ENCODE data around the gene SYNDIG1. TPM values are rescaled to one million over a fixed set of nuclear protein-coding genes. Genes with fewer than 3 reads are reported as not detected.

Gene SYNDIG1
- total and polyA plus RNA-seq, 4 donors, result 0.20 to 5.0 (median 0.63) TPM

GRCh38 chr20:24678351-24679106 lies 209.1 kb downstream of the SYNDIG1 start:
- no peak overlapping the region for H3K27ac ChIP-seq (ENCODE audit: low read depth in 1 of 2, low read length in 1 of 2)
- H3K4me1 ChIP-seq (ENCODE audit: control insufficient read depth in 5 of 5, insufficient read depth in 5 of 5, low read length in 5 of 5), result no peaks in the 10 kb centered on the region
- no peak overlapping the region for H3K9ac ChIP-seq (ENCODE audit: insufficient read depth in 1 of 2, low read length in 2 of 2)
- no peak overlapping the region for H3K4me3 ChIP-seq
- TF ChIP-seq CTCF (IDR thresholded peaks at IDR 0.05; ENCODE audit: control extremely low read depth, extremely low read depth), result no peak
- H3K27me3 ChIP-seq (ENCODE audit: control insufficient read depth in 3 of 3, insufficient read depth in 3 of 3, low read length in 2 of 3), result peaks cover 0 to 8% (median 0%) of the 10 kb centered on the region in 3 donors
- DNase-seq, result no peak
- peaks cover 0 to 2% (median 0%) of the 10 kb centered on the region in 4 donors for H3K9me3 ChIP-seq (ENCODE audit: control insufficient read depth in 4 of 4, insufficient read depth in 3 of 4, low read length in 3 of 4)
- no peak for ATAC-seq (ENCODE audit: insufficient read depth, low FRiP score)
- WGBS, 2 donors, result 77 to 81% methylated on average over 15 of the region's 15 CpGs
- no peaks in the 10 kb centered on the region for H3K36me3 ChIP-seq (ENCODE audit: control insufficient read depth in 4 of 4, insufficient read depth in 4 of 4, low read length in 4 of 4)

DNA sequence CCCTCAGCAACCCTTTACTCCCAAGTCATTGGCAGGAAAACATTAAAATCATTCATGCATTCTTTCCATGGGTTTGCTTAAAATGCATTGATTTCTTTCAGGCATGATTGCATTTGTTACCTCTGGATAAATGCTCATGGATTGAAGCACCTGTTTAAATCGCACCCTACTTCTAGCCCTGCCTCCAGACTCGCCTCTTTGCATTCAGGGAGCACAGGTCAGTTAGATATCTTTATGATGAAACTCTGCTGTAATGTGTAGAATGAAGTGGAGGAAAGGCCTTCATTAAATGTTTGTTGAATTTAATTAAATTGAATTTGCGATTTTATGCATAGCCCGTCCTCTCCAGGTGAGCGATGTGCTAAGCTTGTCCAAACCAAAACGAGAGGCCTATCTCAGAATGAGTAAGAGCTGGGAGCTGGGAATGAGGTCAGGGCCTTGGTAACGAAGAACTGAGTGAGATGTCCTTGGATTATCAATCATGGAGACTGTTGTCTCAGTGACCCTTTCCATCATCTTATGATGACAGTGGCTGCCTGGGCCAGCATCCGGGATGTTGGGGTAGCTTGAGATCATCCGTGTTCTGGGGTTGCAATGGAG lies 210.1 kb downstream of the SYNDIG1 start:
- WGBS, 2 donors, result 79 to 88% methylated on average over 9 of the region's 9 CpGs
- H3K9me3 ChIP-seq (ENCODE audit: control insufficient read depth in 4 of 4, insufficient read depth in 3 of 4, low read length in 3 of 4), result peaks cover 0 to 2% (median 0%) of the 10 kb centered on the region in 4 donors
- H3K9ac ChIP-seq (ENCODE audit: insufficient read depth in 1 of 2, low read length in 2 of 2), result no peak overlapping the region
- no peak overlapping the region for H3K4me3 ChIP-seq
- H3K27ac ChIP-seq (ENCODE audit: low read depth in 1 of 2, low read length in 1 of 2), result no peak overlapping the region
- no peak for TF ChIP-seq CTCF (IDR thresholded peaks at IDR 0.05; ENCODE audit: control extremely low read depth, extremely low read depth)
- no peaks in the 10 kb centered on the region for H3K4me1 ChIP-seq (ENCODE audit: control insufficient read depth in 5 of 5, insufficient read depth in 5 of 5, low read length in 5 of 5)
- ATAC-seq (ENCODE audit: insufficient read depth, low FRiP score), result no peak
- no peaks in the 10 kb centered on the region for H3K36me3 ChIP-seq (ENCODE audit: control insufficient read depth in 4 of 4, insufficient read depth in 4 of 4, low read length in 4 of 4)
- no peak for DNase-seq
- peaks cover 0 to 11% (median 0%) of the 10 kb centered on the region in 3 donors for H3K27me3 ChIP-seq (ENCODE audit: control insufficient read depth in 3 of 3, insufficient read depth in 3 of 3, low read length in 2 of 3)

GRCh38 chr20:24681634-24682495 lies 212.4 kb downstream of the SYNDIG1 start:
- Histone ChIP-seq H3K4me3 (no peak overlapping the region), H3K27me3 (ENCODE audit: control insufficient read depth in 3 of 3, insufficient read depth in 3 of 3, low read length in 2 of 3) (peaks cover 0 to 8% (median 0%) of the 10 kb centered on the region in 3 donors), H3K9ac (ENCODE audit: insufficient read depth in 1 of 2, low read length in 2 of 2) (no peak overlapping the region), H3K36me3 (ENCODE audit: control insufficient read depth in 4 of 4, insufficient read depth in 4 of 4, low read length in 4 of 4) (no peaks in the 10 kb centered on the region), H3K9me3 (ENCODE audit: control insufficient read depth in 4 of 4, insufficient read depth in 3 of 4, low read length in 3 of 4) (peaks cover 0 to 4% (median 0%) of the 10 kb centered on the region in 4 donors), H3K27ac (ENCODE audit: low read depth in 1 of 2, low read length in 1 of 2) (no peak overlapping the region), H3K4me1 (ENCODE audit: control insufficient read depth in 5 of 5, insufficient read depth in 5 of 5, low read length in 5 of 5) (no peaks in the 10 kb centered on the region)
- DNase-seq, result no peak
- no peak for ATAC-seq (ENCODE audit: insufficient read depth, low FRiP score)
- 80 to 85% methylated on average over 14 of the region's 14 CpGs for WGBS, 2 donors
- TF ChIP-seq CTCF (IDR thresholded peaks at IDR 0.05; ENCODE audit: control extremely low read depth, extremely low read depth), result no peak

Data from lung (tissue), 12 donors.